GM21723 (cell line): ENCODE measurements around the gene ZMYND8.
"Not testable (repeated sequence)": the region's sequence is repeated elsewhere in the genome, so short reads cannot be mapped to it uniquely, and the experiment has no call there.

ENCODE experiments used
- ATAC-seq: cut with Tn5 transposase; IDR thresholded peaks from one replicate; pipeline ENCODE4 v1.9.1; 2021; ENCODE audit warnings: mild to moderate bottlenecking, moderate library complexity; ENCODE audit not compliant: unreplicated experiment

ZMYND8 gene

DNA sequence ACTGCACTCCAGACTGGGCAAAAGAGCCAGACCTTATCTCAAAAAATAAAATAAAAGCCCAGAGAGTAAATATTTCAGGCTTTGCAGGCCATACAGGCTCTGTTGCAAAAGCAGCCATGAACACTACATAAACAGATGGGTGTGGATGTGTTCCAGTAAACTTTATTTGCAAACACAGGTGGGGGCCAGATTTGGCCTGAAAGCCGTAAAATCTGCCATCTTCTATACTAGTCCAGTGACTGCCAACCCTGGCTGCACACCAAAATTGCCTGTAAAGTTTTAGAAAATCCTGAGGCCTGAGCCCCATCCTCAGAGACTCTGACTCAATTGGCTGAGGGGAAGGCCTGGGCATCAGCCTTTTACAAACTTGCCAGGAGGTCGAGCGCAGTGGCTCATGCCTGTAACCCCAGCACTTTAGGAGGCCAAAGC, 103.6 kb downstream of the ZMYND8 start:
- ATAC-seq, result no peak

DNA sequence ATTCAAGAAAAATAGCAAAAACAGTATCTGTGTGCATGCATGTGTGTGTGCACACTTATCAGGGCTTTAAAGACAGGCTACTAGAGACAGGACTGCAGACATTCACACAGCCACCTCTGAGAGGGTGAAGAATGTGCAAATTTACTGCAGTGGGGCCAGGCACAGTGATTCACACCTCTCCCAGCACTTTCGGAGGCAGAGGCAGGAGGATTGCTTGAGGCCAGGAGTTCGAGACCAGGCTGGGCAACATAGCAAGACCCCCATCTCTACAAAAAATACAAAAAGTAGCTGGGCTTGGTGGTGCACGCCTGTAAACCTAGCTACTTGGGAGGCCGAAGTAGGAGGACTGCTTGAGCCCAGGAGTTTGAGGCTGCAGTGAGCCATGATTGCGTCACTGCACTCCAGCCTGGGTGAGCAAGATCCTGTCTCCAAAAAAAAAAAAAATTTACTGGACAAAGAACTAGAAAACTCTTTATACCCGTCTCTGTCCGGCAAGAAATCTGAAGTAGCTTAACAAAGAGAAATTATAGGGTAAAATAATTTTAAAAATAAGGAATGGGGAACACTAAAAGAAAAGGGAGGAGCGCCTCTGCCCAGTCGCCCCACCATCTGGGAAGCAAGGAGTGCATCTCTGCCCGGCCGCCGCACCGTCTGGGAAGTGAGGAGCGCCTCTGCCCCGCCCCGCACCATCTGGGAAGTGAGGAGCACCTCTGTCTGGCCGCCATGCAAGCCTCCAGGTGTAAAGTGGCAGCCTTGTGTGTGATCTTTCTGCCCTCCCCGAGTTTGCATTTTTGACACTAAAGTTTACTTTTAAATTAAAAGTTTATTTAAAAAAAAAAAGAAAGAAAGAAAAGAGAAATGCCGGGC, 105.1 kb downstream of the ZMYND8 start:
- ATAC-seq, result no peak

- ATAC-seq, result no peak
Measured at GRCh38 chr20:47250360-47250759, 106.1 kb downstream of the ZMYND8 start.

DNA sequence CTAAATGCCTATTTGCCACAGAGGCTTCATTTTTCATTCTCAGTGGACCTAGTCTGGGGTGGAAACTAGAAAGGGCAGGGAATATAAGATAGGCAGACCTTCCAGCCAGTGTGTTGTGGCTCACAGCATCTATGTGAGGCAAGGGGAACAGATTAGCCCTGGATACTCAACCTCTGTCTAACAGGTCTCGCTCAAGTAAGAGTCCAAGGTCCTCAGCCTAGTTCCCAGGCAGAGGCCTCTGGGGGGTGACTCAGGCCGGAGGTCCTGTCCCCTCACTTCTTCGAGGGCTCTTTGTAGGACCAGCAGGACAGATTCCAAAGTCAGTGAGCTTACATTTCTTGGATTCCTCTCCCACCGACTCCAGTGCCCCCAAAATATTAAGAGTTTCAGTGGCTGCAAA, 106.6 kb downstream of the ZMYND8 start:
- no peak for ATAC-seq

DNA sequence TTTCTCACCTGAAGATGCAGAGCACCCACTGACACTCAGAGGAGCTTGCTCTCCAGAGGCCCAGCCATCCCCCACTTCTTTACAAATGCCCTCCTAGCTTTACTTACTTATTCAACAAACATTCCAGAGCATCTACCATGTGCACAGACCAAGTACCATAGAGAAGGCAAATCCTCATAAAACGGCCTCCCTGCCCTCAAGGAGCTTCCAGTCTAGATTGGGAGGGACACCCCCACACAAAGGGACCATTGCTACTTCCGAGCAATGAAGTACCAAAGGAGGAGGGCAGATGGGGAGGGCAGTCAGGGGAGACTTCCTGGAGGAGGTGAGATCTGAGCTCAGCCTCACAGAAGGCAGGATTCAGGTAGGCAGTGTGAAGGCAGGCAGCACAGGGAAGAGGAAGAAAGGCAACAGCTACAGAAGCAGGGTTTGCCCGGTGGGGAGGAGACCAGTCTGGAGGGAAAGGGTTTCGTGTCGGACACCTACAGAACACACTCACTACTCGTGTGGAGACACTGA, 108.0 kb downstream of the ZMYND8 start:
- ATAC-seq, result no peak

- no peak for ATAC-seq
Measured at GRCh38 chr20:47247972-47248371, 108.5 kb downstream of the ZMYND8 start.

DNA sequence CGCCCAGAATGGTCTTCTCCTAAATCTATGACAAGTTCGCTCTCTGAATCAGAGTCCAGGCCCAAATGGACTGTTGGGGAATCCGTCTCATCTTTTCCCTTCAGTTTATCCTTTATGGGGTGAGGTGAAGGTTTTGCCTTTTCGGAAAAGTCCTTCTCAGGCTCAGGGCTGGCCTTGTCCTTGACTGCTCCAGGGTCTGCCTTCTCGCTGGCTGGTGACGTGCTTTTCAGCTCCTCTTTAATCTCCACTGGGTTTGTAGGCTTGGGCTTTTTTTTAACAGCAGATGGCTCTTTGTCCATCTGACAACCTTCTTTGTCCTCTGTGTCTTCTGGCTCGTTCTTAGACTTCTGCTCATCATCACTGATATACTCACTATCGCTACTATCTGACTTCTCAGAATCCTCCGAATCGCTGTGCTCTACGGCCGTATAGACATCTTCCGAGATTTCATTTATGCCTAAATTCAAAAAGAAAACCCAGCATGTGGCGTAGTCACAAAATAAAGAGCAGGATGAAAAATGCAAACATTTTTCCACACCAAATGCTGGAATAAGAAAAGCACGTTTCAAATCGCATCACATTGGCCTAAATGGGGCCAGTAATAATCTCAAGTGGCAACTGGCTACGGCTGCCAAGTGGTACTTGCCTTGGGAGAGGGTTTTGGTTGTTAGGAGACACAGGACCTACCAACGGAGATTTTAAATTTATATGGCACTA, 110.3 kb downstream of the ZMYND8 start:
- no peak for ATAC-seq

- not testable (repeated sequence) for ATAC-seq
Measured at GRCh38 chr20:47245166-47245565, 111.3 kb downstream of the ZMYND8 start.

GRCh38 chr20:47244451-47244850, 112.0 kb downstream of the ZMYND8 start:
- ATAC-seq, result no peak

GRCh38 chr20:47243532-47244305, 112.8 kb downstream of the ZMYND8 start:
- no peak for ATAC-seq

GRCh38 chr20:47243003-47243402, 113.5 kb downstream of the ZMYND8 start:
- no peak for ATAC-seq

DNA sequence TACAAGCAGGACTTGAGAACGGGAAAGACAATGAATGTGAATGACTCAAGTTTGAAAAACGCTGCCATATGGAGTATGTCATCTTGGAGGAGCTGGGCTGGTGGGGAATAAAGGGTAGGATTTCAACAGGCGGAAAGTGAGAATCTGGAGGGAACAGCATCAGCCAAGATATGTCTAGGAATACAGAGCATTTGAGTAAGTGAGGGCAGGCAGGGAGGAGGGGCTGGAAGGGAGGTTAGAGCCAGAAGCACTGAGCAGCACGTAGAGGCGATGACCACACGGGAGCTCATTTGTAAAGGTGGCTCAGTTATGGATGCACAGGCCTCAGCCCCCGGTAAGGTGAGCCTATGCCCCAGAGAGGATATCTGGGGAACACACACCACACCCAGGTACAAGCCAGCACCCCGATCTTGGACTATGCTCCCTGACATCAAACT, 115.1 kb downstream of the ZMYND8 start:
- no peak for ATAC-seq

DNA sequence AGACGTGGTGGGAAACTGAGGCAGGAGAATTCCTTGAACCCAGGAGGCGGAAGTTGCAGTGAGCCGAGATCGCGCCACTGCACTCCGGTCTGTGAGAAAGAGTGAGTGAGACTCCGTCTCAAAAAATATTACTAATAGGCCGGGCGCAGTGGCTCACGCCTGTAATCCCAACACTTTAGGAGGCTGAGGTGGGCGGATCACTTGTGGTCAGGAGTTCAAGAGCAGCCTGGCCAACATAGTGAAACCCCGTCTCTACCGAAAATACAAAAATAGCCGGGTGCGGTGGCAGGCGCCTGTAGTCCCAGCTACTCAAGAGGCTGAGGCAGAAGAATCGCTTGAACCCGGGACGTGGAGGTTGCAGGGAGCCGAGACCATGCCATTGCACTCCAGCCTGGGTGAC, 116.4 kb downstream of the ZMYND8 start:
- ATAC-seq, result not testable (repeated sequence)

GRCh38 chr20:47239719-47240067, 116.8 kb downstream of the ZMYND8 start:
- ATAC-seq, result no peak

DNA sequence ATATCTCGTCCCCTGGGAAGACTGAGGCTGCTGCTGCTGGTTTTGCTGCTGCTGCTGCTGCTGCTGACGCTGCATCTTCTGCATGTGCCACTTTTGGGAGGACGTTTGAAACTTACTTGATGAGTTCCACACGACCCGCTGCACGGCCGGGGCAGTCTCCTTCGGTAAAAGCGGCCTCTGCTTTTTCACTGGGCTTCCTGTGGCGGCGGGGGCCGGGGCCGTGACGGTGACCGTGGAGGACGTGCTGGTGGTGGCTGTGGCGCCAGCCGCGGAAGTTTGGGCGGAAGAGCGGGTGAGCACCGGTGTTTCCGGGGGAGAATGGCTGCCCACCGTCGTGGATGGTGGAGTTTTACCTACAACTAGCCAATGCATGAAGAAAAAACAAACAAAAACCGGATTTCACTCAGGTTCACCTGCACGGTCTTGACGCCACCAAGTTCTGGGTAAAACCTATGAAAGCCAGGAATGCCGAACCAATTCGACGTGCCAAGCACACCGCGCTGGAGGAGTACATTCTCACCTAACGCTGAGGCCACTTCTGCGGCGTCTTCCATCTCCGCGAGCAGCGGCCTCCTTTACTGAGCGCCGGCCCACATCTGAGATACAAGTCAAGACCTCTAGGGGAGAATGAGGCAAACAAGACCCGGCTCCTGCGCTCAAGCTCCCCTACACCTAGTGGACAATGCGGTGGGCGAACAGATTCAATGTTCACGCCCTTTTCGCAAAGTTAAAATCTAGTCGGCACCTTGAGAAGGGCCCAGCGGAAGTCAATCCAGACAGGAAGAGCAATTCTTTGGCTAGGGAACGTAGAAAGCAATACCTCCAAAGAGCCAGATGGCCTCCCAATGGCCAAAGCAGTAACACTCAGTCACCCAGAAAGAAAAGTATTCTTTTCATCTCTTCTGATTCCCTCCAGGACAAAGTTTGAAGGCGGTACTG, 117.5 kb downstream of the ZMYND8 start:
- ATAC-seq, result no peak

- no peak for ATAC-seq
Measured at GRCh38 chr20:47237715-47238114, 118.8 kb downstream of the ZMYND8 start.

DNA sequence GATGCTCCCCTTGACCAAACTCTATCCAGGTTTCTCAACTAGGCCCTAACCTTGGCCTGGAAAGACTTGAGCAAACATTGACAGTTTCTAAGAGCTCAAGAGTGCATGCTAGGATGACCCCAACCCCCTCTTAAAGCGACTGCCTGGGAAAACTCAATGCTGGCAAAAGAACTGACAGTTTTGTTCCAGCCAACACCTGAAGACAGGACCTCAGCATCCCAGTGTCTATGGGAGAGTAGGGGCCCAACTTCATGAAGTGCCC, 119.9 kb downstream of the ZMYND8 start:
- ATAC-seq, result no peak

DNA sequence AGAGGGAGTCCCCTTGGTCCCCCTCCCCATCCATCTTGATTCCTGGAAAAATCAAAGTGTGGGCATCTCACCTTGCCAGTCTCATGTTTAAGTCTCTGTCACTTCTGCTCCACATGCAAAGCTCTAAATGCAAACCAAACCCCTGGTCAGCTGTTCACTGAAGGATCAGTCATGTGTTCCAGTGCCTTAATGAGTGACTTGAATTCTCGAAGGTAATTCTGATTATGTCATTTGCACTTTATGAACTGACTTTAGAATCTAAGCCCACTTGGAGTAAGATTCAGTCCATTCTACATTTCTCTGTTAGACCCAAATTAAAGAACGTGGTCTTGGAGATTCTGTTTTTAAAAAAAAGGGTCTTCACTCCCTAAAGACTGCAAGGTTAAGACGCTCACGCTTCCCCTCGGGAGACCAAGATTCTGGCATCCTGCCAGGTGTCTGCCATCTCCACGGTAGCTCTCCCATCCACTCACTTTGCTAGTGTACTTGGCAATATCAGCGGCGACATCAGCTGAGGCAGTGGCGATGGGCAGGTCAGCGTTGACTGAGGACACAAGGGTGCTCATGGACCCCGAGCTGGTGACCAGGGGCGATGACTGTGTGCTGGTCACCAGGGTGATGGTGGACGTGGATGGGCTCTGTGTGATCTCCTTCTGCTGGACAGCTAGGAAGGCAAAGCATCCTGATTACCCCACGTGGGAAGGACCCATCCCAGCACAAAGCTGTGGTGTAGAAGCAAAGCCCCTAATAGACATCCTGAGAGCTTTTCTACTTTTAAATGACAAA, 120.5 kb downstream of the ZMYND8 start:
- ATAC-seq, result no peak

- no peak for ATAC-seq
Measured at GRCh38 chr20:47235111-47235510, 121.4 kb downstream of the ZMYND8 start.
